GM13976 (cell line): Measurements from ENCODE around the gene COL4A2.

Experiments used
- DNase-seq: peaks from one replicate; pipeline ENCODE4 v3.0.0; 2012; ENCODE audit warnings: low spot score
- CTCF ChIP-seq: IDR thresholded peaks from 2 replicates; pipeline ENCODE4 v1.5.1; 2012; ENCODE audit warnings: borderline replicate concordance, mild to moderate bottlenecking; ENCODE audit not compliant: insufficient read depth; ENCODE audit errors: extremely low read depth, missing control alignments, control extremely low read depth
- in situ Hi-C: fragments of 300-500 bp; cut with MboI; formaldehyde crosslinking; loops from one replicate; pipeline ENCODE4 v1.12.0; 2022; ENCODE audit warnings: low sequenced_read_pairs, mixed read lengths, inconsistent platforms; ENCODE audit not compliant: unreplicated experiment

Gene COL4A2

GRCh38 chr13:110498327-110498726 is 191.2 kb downstream of the COL4A2 start:
- no peak for TF ChIP-seq CTCF
- in situ Hi-C loops = no loop called here
- DNase-seq = no peak

GRCh38 chr13:110498765-110499164 is 191.7 kb downstream of the COL4A2 start:
- no peak for TF ChIP-seq CTCF
- no peak for DNase-seq
- in situ Hi-C loops = no loop called here

GRCh38 chr13:110499621-110500281 is 192.7 kb downstream of the COL4A2 start:
- no peak for TF ChIP-seq CTCF
- DNase-seq = no peak
- in situ Hi-C loops = no loop called here

GRCh38 chr13:110500341-110500740 is 193.3 kb downstream of the COL4A2 start:
- TF ChIP-seq CTCF = no peak
- DNase-seq = no peak
- in situ Hi-C loops = no loop called here

- TF ChIP-seq CTCF = no peak
- no peak for DNase-seq
- in situ Hi-C loops = no loop called here
Observed at GRCh38 chr13:110501188-110501587, 194.1 kb downstream of the COL4A2 start.

GRCh38 chr13:110503037-110503901 is 196.2 kb downstream of the COL4A2 start:
- no peak for DNase-seq
- in situ Hi-C loops = no loop called here
- TF ChIP-seq CTCF = no peak
